GM13976 (cell line): ENCODE data around the gene NFX1.

ENCODE experiments used
- DNase-seq: peaks from one replicate; pipeline ENCODE4 v3.0.0; 2012; ENCODE audit warnings: low spot score
- CTCF ChIP-seq: IDR thresholded peaks from 2 replicates; pipeline ENCODE4 v1.5.1; 2012; ENCODE audit warnings: borderline replicate concordance, mild to moderate bottlenecking; ENCODE audit not compliant: insufficient read depth; ENCODE audit errors: extremely low read depth, missing control alignments, control extremely low read depth
- in situ Hi-C: fragments of 300-500 bp; cut with MboI; formaldehyde crosslinking; loops from one replicate; pipeline ENCODE4 v1.12.0; 2022; ENCODE audit warnings: low sequenced_read_pairs, mixed read lengths, inconsistent platforms; ENCODE audit not compliant: unreplicated experiment

The NFX1 gene

GRCh38 chr9:33255471-33255870 lies 34.8 kb upstream of the NFX1 start:
- no peak for TF ChIP-seq CTCF
- DNase-seq = no peak
- in situ Hi-C loops = no loop called here

- in situ Hi-C loops = no loop called here
- no peak for TF ChIP-seq CTCF
- DNase-seq = no peak
Observed at GRCh38 chr9:33256236-33256635, 34.1 kb upstream of the NFX1 start.

GRCh38 chr9:33257276-33257675 lies 33.0 kb upstream of the NFX1 start:
- in situ Hi-C loops = no loop called here
- no peak for TF ChIP-seq CTCF
- DNase-seq = no peak

- TF ChIP-seq CTCF = no peak
- in situ Hi-C loops = no loop called here
Observed at GRCh38 chr9:33260372-33260771, 29.9 kb upstream of the NFX1 start.

GRCh38 chr9:33263131-33264002 lies 26.9 kb upstream of the NFX1 start:
- no peak for DNase-seq
- TF ChIP-seq CTCF = no peak
- in situ Hi-C loops = no loop called here

More at GRCh38 chr9:33260372-33260771, 29.9 kb upstream of the NFX1 start:
- no peak for DNase-seq

- DNase-seq = peak; percentile 55
- TF ChIP-seq CTCF = no peak
- in situ Hi-C loops = no loop called here
Observed at GRCh38 chr9:33264003-33264472, 26.3 kb upstream of the NFX1 start.
